ENCODE data around the gene GCSAML. TPM values are rescaled to one million over a fixed set of nuclear protein-coding genes. Genes with fewer than 3 reads are reported as not detected.

Gene GCSAML
- total and polyA plus RNA-seq, 2 of the 13 experiments (the other 11 are each of a cell fraction or from before 2014, with no cell fraction given) = not detected

GRCh38 chr1:247531937-247532336 is 17.0 kb upstream of the GCSAML start (continued):
- TF ChIP-seq, protein P1, sequence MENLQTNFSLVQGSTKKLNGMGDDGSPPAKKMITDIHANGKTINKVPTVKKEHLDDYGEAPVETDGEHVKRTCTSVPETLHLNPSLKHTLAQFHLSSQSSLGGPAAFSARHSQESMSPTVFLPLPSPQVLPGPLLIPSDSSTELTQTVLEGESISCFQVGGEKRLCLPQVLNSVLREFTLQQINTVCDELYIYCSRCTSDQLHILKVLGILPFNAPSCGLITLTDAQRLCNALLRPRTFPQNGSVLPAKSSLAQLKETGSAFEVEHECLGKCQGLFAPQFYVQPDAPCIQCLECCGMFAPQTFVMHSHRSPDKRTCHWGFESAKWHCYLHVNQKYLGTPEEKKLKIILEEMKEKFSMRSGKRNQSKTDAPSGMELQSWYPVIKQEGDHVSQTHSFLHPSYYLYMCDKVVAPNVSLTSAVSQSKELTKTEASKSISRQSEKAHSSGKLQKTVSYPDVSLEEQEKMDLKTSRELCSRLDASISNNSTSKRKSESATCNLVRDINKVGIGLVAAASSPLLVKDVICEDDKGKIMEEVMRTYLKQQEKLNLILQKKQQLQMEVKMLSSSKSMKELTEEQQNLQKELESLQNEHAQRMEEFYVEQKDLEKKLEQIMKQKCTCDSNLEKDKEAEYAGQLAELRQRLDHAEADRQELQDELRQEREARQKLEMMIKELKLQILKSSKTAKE (CRISPR knock-in tag; IDR thresholded peaks at IDR 0.05; ENCODE audit: borderline replicate concordance) = no peak
- TF ChIP-seq NONO (IDR thresholded peaks at IDR 0.05) (no peak), NONO (CRISPR knock-in tag; conservative IDR thresholded peaks at IDR 0.05) (no peak), ZMYM4 (CRISPR knock-in tag; IDR thresholded peaks at IDR 0.05) (no peak), ARNT (IDR thresholded peaks at IDR 0.05) (no peak), FOXP1 (IDR thresholded peaks at IDR 0.05) (no peak), FOXP1 (CRISPR knock-in tag; IDR thresholded peaks at IDR 0.05) (no peak), ZNF589 (CRISPR knock-in tag; conservative IDR thresholded peaks at IDR 0.05) (no peak), TAF1 (CRISPR knock-in tag; IDR thresholded peaks at IDR 0.05) (no peak), GZF1 (CRISPR knock-in tag; IDR thresholded peaks at IDR 0.05) (no peak), ZNF225 (CRISPR knock-in tag; IDR thresholded peaks at IDR 0.05) (no peak), U2AF2 (IDR thresholded peaks at IDR 0.05; ENCODE audit: low read depth, low read length) (no peak), ZNF253 (CRISPR knock-in tag; IDR thresholded peaks at IDR 0.05; ENCODE audit: borderline replicate concordance) (no peak)
- TF ChIP-seq, protein P2, sequence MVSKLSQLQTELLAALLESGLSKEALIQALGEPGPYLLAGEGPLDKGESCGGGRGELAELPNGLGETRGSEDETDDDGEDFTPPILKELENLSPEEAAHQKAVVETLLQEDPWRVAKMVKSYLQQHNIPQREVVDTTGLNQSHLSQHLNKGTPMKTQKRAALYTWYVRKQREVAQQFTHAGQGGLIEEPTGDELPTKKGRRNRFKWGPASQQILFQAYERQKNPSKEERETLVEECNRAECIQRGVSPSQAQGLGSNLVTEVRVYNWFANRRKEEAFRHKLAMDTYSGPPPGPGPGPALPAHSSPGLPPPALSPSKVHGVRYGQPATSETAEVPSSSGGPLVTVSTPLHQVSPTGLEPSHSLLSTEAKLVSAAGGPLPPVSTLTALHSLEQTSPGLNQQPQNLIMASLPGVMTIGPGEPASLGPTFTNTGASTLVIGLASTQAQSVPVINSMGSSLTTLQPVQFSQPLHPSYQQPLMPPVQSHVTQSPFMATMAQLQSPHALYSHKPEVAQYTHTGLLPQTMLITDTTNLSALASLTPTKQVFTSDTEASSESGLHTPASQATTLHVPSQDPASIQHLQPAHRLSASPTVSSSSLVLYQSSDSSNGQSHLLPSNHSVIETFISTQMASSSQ (IDR thresholded peaks at IDR 0.05; ENCODE audit: low read depth) = no peak
- TF ChIP-seq, protein P2 (CRISPR knock-in tag; IDR thresholded peaks at IDR 0.05; ENCODE audit: borderline replicate concordance) = no peak

Data from HepG2 (cell line).